ENCODE measurements around the gene PCBP3. TPM values are rescaled to one million over a fixed set of nuclear protein-coding genes. Genes with fewer than 3 reads are reported as not detected.

Gene PCBP3
- total and polyA plus RNA-seq, 2 of the 13 experiments (the other 11 are each of a cell fraction or from before 2014, with no cell fraction given) = not detected

DNA sequence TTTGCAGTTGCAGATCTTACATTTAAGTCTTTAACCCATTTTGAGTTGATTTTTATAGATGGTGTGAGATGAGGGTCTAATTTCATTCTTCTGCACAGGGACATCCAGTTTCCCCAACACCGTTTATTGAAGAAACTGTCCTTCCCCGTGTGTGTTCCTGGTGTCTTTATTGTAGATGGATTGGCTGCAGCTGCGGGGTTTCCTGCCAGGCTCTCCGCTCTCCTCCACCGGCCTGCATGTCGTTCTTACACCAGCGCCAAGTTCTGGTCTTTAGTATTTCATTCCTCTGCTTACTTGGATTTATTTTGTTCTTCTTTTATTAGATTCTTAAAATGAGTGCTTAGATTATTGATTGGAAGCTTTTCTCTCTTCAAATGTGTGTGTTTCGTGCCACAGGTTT, 239.1 kb downstream of the PCBP3 start (continued):
- no peak for TF ChIP-seq RERE (CRISPR knock-in tag; IDR thresholded peaks at IDR 0.05; ENCODE audit: low read depth)
- no peak for TF ChIP-seq TP53 (CRISPR knock-in tag; conservative IDR thresholded peaks at IDR 0.05)
- no peak for TF ChIP-seq NCOA2 (CRISPR knock-in tag; IDR thresholded peaks at IDR 0.05)
- no peak for TF ChIP-seq SNRNP70 (IDR thresholded peaks at IDR 0.05; ENCODE audit: low read depth, low read length)
- TF ChIP-seq ZNF782 (CRISPR knock-in tag; IDR thresholded peaks at IDR 0.05; ENCODE audit: borderline replicate concordance) = no peak
- no peak for TF ChIP-seq FOSL1 (CRISPR knock-in tag; IDR thresholded peaks at IDR 0.05; ENCODE audit: borderline replicate concordance)

DNA sequence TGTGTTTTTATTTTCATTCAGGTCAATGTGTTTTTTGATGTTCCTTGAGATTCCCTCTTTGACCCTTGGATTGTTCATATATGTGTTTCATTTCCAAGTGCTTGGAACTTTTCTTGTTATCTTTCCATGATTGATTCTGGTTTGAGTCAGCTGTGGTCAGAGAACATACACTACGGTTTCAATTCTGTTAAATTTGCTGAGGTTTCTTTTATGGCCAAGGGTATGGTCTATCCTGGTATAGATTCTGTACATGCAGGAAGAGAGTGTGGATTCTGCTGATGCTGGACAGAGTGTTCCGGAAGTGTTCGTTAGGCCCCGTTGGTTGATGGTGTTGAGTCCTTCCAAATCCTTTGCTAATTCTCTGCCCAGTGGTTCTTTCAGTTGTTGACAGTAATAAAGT, 239.6 kb downstream of the PCBP3 start:
- BruUV-seq (replicated peaks) = no TSS peak
- TF ChIP-seq IRF1 (CRISPR knock-in tag; IDR thresholded peaks at IDR 0.05; ENCODE audit: low read depth) (no peak), MAFF (IDR thresholded peaks at IDR 0.05; ENCODE audit: low read depth, low read length) (peak; percentile 33; the same call in 1 of the 2 replicates), MAFK (conservative IDR thresholded peaks at IDR 0.05 in 1 of 2, IDR thresholded peaks at IDR 0.05 in 1 of 2; ENCODE audit: low read length in 2 of 2) (peak; percentile 19 to 53; a peak in 2 of 4 replicates), ZNF766 (CRISPR knock-in tag; IDR thresholded peaks at IDR 0.05; ENCODE audit: borderline replicate concordance) (no peak), CTCF (CRISPR knock-in tag; IDR thresholded peaks at IDR 0.05) (no peak)
- Histone ChIP-seq H3K27ac (ENCODE audit: extremely low read length, insufficient read depth, low read length) (no peak overlapping the region), H2AFZ (ENCODE audit: low read length) (no peak overlapping the region), H3K4me1 (ENCODE audit: insufficient read depth, low read length) (0 out of 2 replicates have a peak, but pooled peaks cover 4% of the 10 kb centered on the region), H4K20me1 (ENCODE audit: insufficient read depth, low read length) (no peaks in the 10 kb centered on the region), H3K36me3 (replicated peaks in 1 of 2; ENCODE audit: control insufficient read depth in 1 of 2, insufficient read depth in 2 of 2, low read length in 2 of 2) (no peaks in the 10 kb centered on the region), H3K4me2 (ENCODE audit: low read depth, low read length) (no peak overlapping the region), H3K27me3 (ENCODE audit: control insufficient read depth in 1 of 2, insufficient read depth in 2 of 2, low read length in 2 of 2) (peaks cover 10 to 61% of the 10 kb centered on the region in 2 experiments), H3K9me3 (ENCODE audit: low read length) (no peaks in the 10 kb centered on the region), H3K9ac (ENCODE audit: insufficient read depth, low read depth, low read length) (no peak overlapping the region), H3K4me3 (replicated peaks in 1 of 3; ENCODE audit: insufficient read depth in 1 of 3, low read depth in 2 of 3, low read length in 3 of 3) (no peak overlapping the region), H3K79me2 (ENCODE audit: insufficient read depth, low read length) (no peaks in the 10 kb centered on the region)
- intact Hi-C loops (cut with micrococcal nuclease; ENCODE audit: unreplicated experiment) = no loop called here
- WGBS (ENCODE audit: low lambda C conversion rate) = 45% methylated on average over 4 of the region's 4 CpGs
- FAIRE-seq (no peak), ATAC-seq (no peak), DNase-seq (ENCODE audit: low spot score) (no peak)
- POLR2A ChIA-PET = no interaction called here
- CTCF ChIA-PET (ENCODE audit: low intra/inter-chr PET ratio, low total read pairs) = no interaction called here
- in situ Hi-C loops (cut with HindIII; ENCODE audit: extremely low pct_ligation_motif_present, low pct_unique_long_range_greater_than_20kb) = no loop called here

Data from HepG2 (cell line).